ENCODE measurements around the gene CDC16.

GRCh38 chr13:114231886-114232285 is 2.8 kb upstream of the CDC16 start:
- TF ChIP-seq CTCF (IDR thresholded peaks at IDR 0.05) (no peak), POLR2A (IDR thresholded peaks at IDR 0.05) (no peak)

All from Peyer's patch (tissue), 4 donors.